T-cell (primary cell): Measurements from ENCODE around the gene LMNTD2. TPM values are rescaled to one million over a fixed set of nuclear protein-coding genes. Genes with fewer than 3 reads are reported as not detected.

Experiments used
- ATAC-seq, 4 experiments: fragments of 200-7000 bp in 3 of 4; fragments of 150-1000 bp in 1 of 4; cut with Tn5 transposase; replicated peaks in 1 of 4; 1 replicate in 3 of 4; 2 replicates in 1 of 4; pipeline ENCODE4 v1.10.0; 2021; ENCODE audit warnings: moderate library complexity in 3 of 4, mild to moderate bottlenecking in 2 of 4, moderate number of reproducible peaks in 1 of 4
- CTCF ChIA-PET, 2 donors: fragments of 300-600 bp; sonication (Branson Sonifier 250); formaldehyde crosslinking; loops; one replicate each; lab custom pipeline; 2022; ENCODE audit warnings: antibody characterized with exemption in 2 of 2; lab: Charles Lee
- POLR2A ChIA-PET, 2 donors: fragments of 300-600 bp; sonication (Branson Sonifier 250); formaldehyde crosslinking; loops; one replicate each; lab custom pipeline; 2022; ENCODE audit warnings: antibody characterized with exemption in 2 of 2; lab: Charles Lee
- DNase-seq, 35 experiments: peaks; one replicate each; pipeline versions ENCODE4 v3.0.0 to v3.0.0-alpha.2; 2013 to 2023
- H3K27ac ChIP-seq: one replicate; pipeline ENCODE4 v1.5.1; 2013; ENCODE audit warnings: low read length
- H3K27me3 ChIP-seq, 2 experiments: replicated peaks in 1 of 2; 1 replicate in 1 of 2; 2 replicates in 1 of 2; pipeline versions ENCODE4 v1.6.1 to v1.7.0; 2013; ENCODE audit warnings: low read length in 1 of 2, mixed read lengths in 1 of 2; ENCODE audit not compliant: control insufficient read depth in 2 of 2, insufficient read depth in 2 of 2; ENCODE audit errors: extremely low read depth in 1 of 2
- H3K36me3 ChIP-seq, 2 donors: 1 replicate in 1 of 2; 2 replicates in 1 of 2; pipeline versions ENCODE4 v1.6.1 to v1.7.0; 2013; ENCODE audit warnings: low read length in 1 of 2; ENCODE audit not compliant: control insufficient read depth in 2 of 2, insufficient read depth in 1 of 2; ENCODE audit errors: extremely low read depth in 1 of 2
- H3K4me1 ChIP-seq, 2 experiments: 1 replicate in 1 of 2; 2 replicates in 1 of 2; pipeline versions ENCODE4 v1.6.1 to v1.7.0; 2013; ENCODE audit warnings: low read length in 2 of 2, mixed read lengths in 1 of 2; ENCODE audit not compliant: insufficient read depth in 2 of 2, control insufficient read depth in 1 of 2; ENCODE audit errors: extremely low read depth in 1 of 2
- H3K4me3 ChIP-seq, 2 donors: 1 replicate in 1 of 2; 2 replicates in 1 of 2; pipeline versions ENCODE4 v1.5.1 to v1.7.0; 2013; ENCODE audit warnings: mild to moderate bottlenecking in 2 of 2, low read length in 1 of 2, moderate library complexity in 1 of 2; ENCODE audit not compliant: control insufficient read depth in 1 of 2; ENCODE audit errors: extremely low read depth in 1 of 2
- H3K9me3 ChIP-seq: 2 replicates; pipeline ENCODE4 v1.7.0; 2013
- H3K27ac Mint-ChIP-seq, 2 donors: one replicate each; pipeline ENCODE4 v1.8.0; 2020 to 2021; ENCODE audit warnings: mild to moderate bottlenecking in 2 of 2, mixed read lengths in 2 of 2
- H3K27me3 Mint-ChIP-seq, 2 donors: one replicate each; pipeline ENCODE4 v1.8.0; 2021 to 2022; ENCODE audit warnings: mixed read lengths in 2 of 2
- H3K36me3 Mint-ChIP-seq: one replicate; pipeline ENCODE4 v1.8.0; 2021; ENCODE audit warnings: mixed read lengths
- H3K4me1 Mint-ChIP-seq, 3 donors: one replicate each; pipeline ENCODE4 v1.8.0; 2020 to 2022; ENCODE audit warnings: mixed read lengths in 3 of 3, mild to moderate bottlenecking in 1 of 3
- H3K4me3 Mint-ChIP-seq, 3 donors: one replicate each; pipeline ENCODE4 v1.8.0; 2020 to 2022; ENCODE audit warnings: mild to moderate bottlenecking in 3 of 3, mixed read lengths in 3 of 3, moderate library complexity in 3 of 3
- H3K9me3 Mint-ChIP-seq, 3 donors: one replicate each; pipeline ENCODE4 v1.8.0; 2020 to 2022; ENCODE audit warnings: mixed read lengths in 3 of 3
- WGBS: methylation state at CpG from one replicate; pipeline ENCODE4 v1.1.5; 2013; ENCODE audit warnings: missing lambda C conversion rate; ENCODE audit not compliant: insufficient coverage; 5-methylcytosine and 5-hydroxymethylcytosine counted together
- total RNA-seq, 35 experiments: library from RNA in 6 of 35; stranded (reverse) in 6 of 35; fragments of 120-200 nt in 1 of 35; gene quantifications; one replicate each; pipeline versions ENCODE4 v1.2.1 to v1.2.4 and lab custom pipeline; 2013 to 2026

The LMNTD2 gene
- total RNA-seq, 5 donors from 2014 or later (not counting 1 experiment from before 2014, with no cell fraction given): 5.1 to 13.4 (median 8.8) TPM

DNA sequence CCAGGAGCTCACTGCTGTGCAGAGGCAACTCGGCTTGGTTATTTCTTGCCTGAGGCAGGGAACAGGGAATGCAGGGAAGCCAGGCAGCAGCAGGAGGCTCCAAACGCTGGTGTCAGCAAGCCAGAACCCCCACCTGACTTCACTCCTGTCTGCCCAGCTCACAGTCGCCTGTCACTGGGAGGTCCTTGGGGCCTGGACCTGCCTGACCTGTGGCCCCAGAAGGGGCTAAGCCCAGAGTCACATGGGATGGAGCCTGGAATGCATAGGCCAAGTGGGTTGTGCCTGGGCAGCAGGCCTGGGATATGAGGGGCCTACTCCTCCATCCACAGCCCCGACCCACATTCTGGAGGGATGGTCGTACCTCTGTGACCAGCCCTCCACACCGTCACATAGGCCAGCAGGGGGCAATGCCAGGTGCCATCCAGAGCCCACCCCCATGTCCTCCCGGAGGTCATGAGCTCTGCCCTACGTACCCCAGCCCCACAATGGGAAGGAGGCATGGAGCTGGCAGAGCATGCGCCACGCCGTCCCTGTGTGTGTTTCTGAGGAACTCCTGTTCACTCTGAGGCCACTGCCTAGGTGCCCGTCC is 5.5 kb upstream of the LMNTD2 start:
- Mint-ChIP-seq H3K27me3 (no peaks in the 10 kb centered on the region), H3K36me3 (peaks cover 2% of the 10 kb centered on the region), H3K9me3 (no peaks in the 10 kb centered on the region), H3K4me1 (peaks cover 5 to 18% (median 12%) of the 10 kb centered on the region in 3 donors), H3K4me3 (no peak overlapping the region), H3K27ac (peak overlapping the region in 1 of 2 donors; percentile 55)
- H3K4me3 ChIP-seq: no peak overlapping the region
- H3K4me1 ChIP-seq: peaks cover 5 to 32% of the 10 kb centered on the region in 2 experiments
- no peaks in the 10 kb centered on the region for H3K9me3 ChIP-seq
- WGBS: 93% methylated on average over 8 of the region's 12 CpGs
- DNase-seq (no peak), ATAC-seq (no peak)
- H3K27me3 ChIP-seq: no peaks in the 10 kb centered on the region
- H3K36me3 ChIP-seq: peaks cover 11 to 12% of the 10 kb centered on the region in 2 donors
- ChIA-PET POLR2A (no interaction called here), CTCF (interaction anchor here (0.7 kb wide), 2 partner anchors 13 to 156 kb away, joined by 3 read pairs; no protein-coding TSS in a partner anchor)
- H3K27ac ChIP-seq: no peak overlapping the region

- POLR2A ChIA-PET: no interaction called here
- Histone ChIP-seq H3K4me3 (no peak overlapping the region), H3K27me3 (no peaks in the 10 kb centered on the region), H3K4me1 (peaks cover 5 to 36% of the 10 kb centered on the region in 2 experiments), H3K9me3 (no peaks in the 10 kb centered on the region), H3K36me3 (peaks cover 11 to 12% of the 10 kb centered on the region in 2 donors), H3K27ac (no peak overlapping the region)
- Mint-ChIP-seq H3K4me3 (peak overlapping the region in 1 of 3 donors; percentile 3), H3K36me3 (peaks cover 2% of the 10 kb centered on the region), H3K9me3 (no peaks in the 10 kb centered on the region), H3K27ac (no peak overlapping the region), H3K4me1 (peaks cover 15 to 21% (median 16%) of the 10 kb centered on the region in 3 donors), H3K27me3 (no peaks in the 10 kb centered on the region)
- no peak for DNase-seq
- CTCF ChIA-PET: interaction anchor here in 1 of 2 donors (0.5 kb wide), 1 partner anchor 276 kb away, joined by 4 read pairs; no protein-coding TSS in a partner anchor
- WGBS: 96% methylated on average over 5 of the region's 12 CpGs
- ATAC-seq: no peak
Observed at GRCh38 chr11:563812-564578, 3.5 kb upstream of the LMNTD2 start.

DNA sequence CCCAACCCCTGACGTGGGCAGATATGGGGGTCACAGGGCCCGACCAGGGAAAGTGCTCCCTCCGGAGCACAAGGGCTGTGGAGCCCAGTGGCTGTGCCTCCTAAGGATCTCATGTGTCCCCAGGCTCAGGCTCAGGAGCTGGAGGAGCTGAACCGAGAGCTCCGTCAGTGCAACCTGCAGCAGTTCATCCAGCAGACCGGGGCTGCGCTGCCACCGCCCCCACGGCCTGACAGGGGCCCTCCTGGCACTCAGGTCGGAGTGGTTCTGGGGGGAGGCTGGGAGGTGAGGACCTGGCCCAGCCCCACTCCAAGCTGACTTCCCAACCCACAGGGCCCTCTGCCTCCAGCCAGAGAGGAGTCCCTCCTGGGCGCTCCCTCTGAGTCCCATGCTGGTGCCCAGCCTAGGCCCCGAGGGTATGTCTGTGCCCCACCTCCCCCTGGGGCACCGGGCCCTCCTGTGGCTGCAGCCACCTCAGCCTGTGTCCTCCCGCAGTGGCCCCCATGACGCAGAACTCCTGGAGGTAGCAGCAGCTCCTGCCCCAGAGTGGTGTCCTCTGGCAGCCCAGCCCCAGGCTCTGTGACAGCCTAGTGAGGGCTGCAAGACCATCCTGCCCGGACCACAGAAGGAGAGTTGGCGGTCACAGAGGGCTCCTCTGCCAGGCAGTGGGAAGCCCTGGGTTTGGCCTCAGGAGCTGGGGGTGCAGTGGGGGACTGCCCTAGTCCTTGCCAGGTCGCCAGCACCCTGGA is 2.7 kb upstream of the LMNTD2 start:
- H3K4me1 Mint-ChIP-seq: peaks cover 15 to 21% (median 18%) of the 10 kb centered on the region in 3 donors
- 92% methylated on average over 10 of the region's 18 CpGs for WGBS
- no peaks in the 10 kb centered on the region for H3K27me3 Mint-ChIP-seq
- H3K4me1 ChIP-seq: peaks cover 5 to 34% of the 10 kb centered on the region in 2 experiments
- peaks cover 11 to 12% of the 10 kb centered on the region in 2 donors for H3K36me3 ChIP-seq
- no peak overlapping the region for H3K4me3 ChIP-seq
- H3K9me3 ChIP-seq: no peaks in the 10 kb centered on the region
- no peak for ATAC-seq
- no peak for DNase-seq
- no peaks in the 10 kb centered on the region for H3K9me3 Mint-ChIP-seq
- ChIA-PET POLR2A (no interaction called here), CTCF (interaction anchor here in 1 of 2 donors (0.5 kb wide), 1 partner anchor 275 kb away, joined by 4 read pairs; no protein-coding TSS in a partner anchor)
- H3K27ac ChIP-seq: no peak overlapping the region
- H3K4me3 Mint-ChIP-seq: no peak overlapping the region
- H3K27ac Mint-ChIP-seq: no peak overlapping the region
- no peaks in the 10 kb centered on the region for H3K27me3 ChIP-seq
- peaks cover 2% of the 10 kb centered on the region for H3K36me3 Mint-ChIP-seq

DNA sequence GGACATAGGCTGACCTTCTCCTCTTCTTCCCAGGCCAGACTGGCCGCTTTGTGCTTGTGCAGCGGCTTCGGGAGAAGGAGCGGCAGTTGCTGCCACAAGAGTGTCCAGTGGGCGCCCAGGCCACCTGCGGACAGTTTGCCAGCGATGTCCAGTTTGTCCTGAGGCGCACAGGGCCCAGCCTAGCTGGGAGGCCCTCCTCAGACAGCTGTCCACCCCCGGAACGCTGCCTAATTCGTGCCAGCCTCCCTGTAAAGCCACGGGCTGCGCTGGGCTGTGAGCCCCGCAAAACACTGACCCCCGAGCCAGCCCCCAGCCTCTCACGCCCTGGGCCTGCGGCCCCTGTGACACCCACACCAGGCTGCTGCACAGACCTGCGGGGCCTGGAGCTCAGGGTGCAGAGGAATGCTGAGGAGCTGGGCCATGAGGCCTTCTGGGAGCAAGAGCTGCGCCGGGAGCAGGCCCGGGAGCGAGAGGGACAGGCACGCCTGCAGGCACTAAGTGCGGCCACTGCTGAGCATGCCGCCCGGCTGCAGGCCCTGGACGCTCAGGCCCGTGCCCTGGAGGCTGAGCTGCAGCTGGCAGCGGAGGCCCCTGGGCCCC is 1.6 kb upstream of the LMNTD2 start:
- peaks cover 18 to 21% (median 19%) of the 10 kb centered on the region in 3 donors for H3K4me1 Mint-ChIP-seq
- DNase-seq (no peak), ATAC-seq (no peak)
- H3K4me1 ChIP-seq: peaks cover 5 to 29% of the 10 kb centered on the region in 2 experiments
- H3K27me3 ChIP-seq: no peaks in the 10 kb centered on the region
- no peak overlapping the region for H3K4me3 ChIP-seq
- WGBS: 97% methylated on average over 28 of the region's 29 CpGs
- H3K27me3 Mint-ChIP-seq: no peaks in the 10 kb centered on the region
- H3K27ac ChIP-seq: no peak overlapping the region
- H3K36me3 Mint-ChIP-seq: peaks cover 2% of the 10 kb centered on the region
- H3K9me3 ChIP-seq: no peaks in the 10 kb centered on the region
- peak overlapping the region; percentile 82 to 88 (median 87) for H3K4me3 Mint-ChIP-seq
- no peaks in the 10 kb centered on the region for H3K9me3 Mint-ChIP-seq
- no peak overlapping the region for H3K27ac Mint-ChIP-seq
- ChIA-PET POLR2A (no interaction called here), CTCF (interaction anchor here in 1 of 2 donors (0.6 kb wide), 1 partner anchor 344 kb away, joined by 3 read pairs; no protein-coding TSS in a partner anchor)
- H3K36me3 ChIP-seq: peaks cover 11 to 12% of the 10 kb centered on the region in 2 donors

- ATAC-seq (peak; percentile 7 to 48 (median 46)), DNase-seq (peak in 1 of 35 experiments; percentile 52)
- Histone ChIP-seq H3K27ac (no peak overlapping the region), H3K36me3 (peaks cover 11 to 12% of the 10 kb centered on the region in 2 donors), H3K27me3 (peaks cover 0 to 3% of the 10 kb centered on the region in 2 experiments), H3K4me3 (peak overlapping the region; percentile 51 to 70), H3K4me1 (peaks cover 5 to 31% of the 10 kb centered on the region in 2 experiments), H3K9me3 (no peaks in the 10 kb centered on the region)
- peaks cover 18 to 25% (median 22%) of the 10 kb centered on the region in 3 donors for H3K4me1 Mint-ChIP-seq
- POLR2A ChIA-PET: no interaction called here
- H3K4me3 Mint-ChIP-seq: peak overlapping the region; percentile 82 to 88 (median 87)
- peaks cover 2% of the 10 kb centered on the region for H3K36me3 Mint-ChIP-seq
- no peaks in the 10 kb centered on the region for H3K9me3 Mint-ChIP-seq
- H3K27me3 Mint-ChIP-seq: no peaks in the 10 kb centered on the region
- CTCF ChIA-PET: no interaction called here
- 7% methylated on average over 64 of the region's 67 CpGs for WGBS
- peak overlapping the region; percentile 39 to 78 for H3K27ac Mint-ChIP-seq
Observed at GRCh38 chr11:561148-562003, 838 bp upstream of the LMNTD2 start.
